OCI-LY3 (cell line): Measurements from ENCODE around the gene CIB1.

ENCODE experiments used
- EZH2phosphoT487 ChIP-seq: fragments of 200-600 bp; shearing (Covaris generic); IDR thresholded peaks from 2 replicates; pipeline ENCODE4 v1.6.1; 2018; ENCODE audit warnings: antibody characterized with exemption, mixed run types, low read depth
- TF ChIP-seq, protein P1 (sequence below): fragments of 200-600, 300-600 bp; sonication (generic); IDR thresholded peaks from 2 replicates; pipeline ENCODE4 v1.5.1; 2014; ENCODE audit warnings: antibody characterized with exemption, low read length, low read depth

DNA sequence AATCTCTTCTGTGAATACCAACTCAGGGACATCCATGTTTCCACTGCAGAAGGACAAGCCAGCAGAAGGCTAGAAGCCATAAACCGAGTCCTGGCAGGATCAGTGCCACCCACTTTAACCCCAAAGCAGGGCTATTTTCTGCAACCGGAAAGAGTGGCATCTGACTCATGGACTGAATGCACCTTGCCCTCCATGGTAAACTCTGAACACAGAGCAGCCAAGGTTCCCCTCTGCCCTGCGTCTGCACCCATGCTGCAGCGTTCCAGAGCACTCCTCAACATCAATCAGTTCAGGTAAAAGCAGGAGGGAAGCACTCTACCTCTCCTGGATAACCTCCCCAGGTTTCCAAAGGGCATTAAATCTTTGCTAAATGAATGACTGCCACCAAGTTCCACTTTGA, 30.9 kb upstream of the CIB1 start:
- TF ChIP-seq, protein P1, sequence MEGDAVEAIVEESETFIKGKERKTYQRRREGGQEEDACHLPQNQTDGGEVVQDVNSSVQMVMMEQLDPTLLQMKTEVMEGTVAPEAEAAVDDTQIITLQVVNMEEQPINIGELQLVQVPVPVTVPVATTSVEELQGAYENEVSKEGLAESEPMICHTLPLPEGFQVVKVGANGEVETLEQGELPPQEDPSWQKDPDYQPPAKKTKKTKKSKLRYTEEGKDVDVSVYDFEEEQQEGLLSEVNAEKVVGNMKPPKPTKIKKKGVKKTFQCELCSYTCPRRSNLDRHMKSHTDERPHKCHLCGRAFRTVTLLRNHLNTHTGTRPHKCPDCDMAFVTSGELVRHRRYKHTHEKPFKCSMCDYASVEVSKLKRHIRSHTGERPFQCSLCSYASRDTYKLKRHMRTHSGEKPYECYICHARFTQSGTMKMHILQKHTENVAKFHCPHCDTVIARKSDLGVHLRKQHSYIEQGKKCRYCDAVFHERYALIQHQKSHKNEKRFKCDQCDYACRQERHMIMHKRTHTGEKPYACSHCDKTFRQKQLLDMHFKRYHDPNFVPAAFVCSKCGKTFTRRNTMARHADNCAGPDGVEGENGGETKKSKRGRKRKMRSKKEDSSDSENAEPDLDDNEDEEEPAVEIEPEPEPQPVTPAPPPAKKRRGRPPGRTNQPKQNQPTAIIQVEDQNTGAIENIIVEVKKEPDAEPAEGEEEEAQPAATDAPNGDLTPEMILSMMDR: no peak
- no peak for TF ChIP-seq EZH2phosphoT487
